ENCODE measurements around the gene ITGB5.

ITGB5 gene

DNA sequence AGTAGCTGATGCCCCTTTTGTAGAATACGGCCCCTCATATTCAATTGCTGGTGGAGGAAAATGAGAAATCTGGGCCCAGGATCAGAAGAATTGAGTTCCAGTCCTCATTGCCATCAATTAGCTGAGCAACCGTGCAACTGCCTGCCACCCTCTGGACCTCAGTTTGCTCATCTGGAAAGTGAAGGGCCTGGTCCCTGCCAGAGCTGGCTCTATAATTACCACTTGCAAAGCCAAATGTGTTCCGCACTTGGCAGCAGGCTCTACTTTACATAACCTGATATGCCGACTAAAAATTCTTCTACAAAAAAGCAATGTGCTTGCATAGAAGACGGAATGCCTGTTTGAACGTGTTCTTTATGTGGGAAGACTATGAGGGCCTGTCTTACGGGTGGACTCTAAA, 8.6 kb upstream of the ITGB5 start:
- DNase-seq, result no peak

DNA sequence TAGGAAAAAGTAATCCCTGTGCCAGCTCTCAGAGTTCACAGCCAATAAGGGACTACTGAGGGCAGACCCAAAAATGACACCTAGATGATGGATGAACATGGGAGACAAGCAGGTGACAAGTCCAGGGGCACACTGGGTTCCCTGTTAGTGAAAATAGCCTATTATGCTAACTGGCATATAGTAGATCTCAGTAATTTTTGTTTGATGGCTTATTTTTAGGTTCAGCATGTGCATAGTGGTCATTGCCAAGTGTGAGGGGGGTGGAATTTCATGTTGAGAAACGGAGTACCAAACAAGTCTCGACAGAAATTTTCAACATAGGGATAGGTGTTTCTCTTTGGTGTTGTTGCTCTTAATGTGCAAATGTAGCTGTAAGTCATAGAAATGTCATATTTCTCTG, 6.4 kb upstream of the ITGB5 start:
- no peak for DNase-seq

DNA sequence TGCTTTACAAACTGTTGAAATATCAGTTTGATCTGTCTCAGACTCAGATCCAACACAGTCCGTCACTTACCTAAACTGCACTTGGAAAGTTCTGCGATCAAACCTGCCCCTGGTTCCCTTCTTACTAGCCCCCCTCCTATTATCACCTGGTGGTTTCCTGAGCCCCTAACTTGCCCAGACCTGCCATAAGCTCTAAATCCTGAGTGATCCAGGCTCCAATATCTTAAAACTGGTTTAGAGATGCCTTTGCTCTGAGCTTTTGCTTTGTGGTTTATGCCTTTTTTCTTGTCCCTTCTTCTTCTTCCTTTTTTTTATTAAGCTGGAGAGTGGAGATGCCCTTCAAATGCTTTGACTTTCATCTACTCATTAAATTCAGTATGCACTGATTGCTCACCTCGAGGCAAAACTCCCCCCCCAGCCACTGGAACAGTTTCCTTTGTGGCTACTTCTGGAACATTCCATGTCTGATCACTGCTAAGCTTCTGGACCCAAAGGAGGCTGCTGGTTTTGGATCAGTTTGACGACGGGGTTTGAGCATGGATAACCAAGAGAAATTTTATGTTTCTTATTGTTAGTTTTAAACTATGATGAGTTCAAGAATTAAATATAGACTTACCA, 3.5 kb upstream of the ITGB5 start:
- DNase-seq, result no peak

DNA sequence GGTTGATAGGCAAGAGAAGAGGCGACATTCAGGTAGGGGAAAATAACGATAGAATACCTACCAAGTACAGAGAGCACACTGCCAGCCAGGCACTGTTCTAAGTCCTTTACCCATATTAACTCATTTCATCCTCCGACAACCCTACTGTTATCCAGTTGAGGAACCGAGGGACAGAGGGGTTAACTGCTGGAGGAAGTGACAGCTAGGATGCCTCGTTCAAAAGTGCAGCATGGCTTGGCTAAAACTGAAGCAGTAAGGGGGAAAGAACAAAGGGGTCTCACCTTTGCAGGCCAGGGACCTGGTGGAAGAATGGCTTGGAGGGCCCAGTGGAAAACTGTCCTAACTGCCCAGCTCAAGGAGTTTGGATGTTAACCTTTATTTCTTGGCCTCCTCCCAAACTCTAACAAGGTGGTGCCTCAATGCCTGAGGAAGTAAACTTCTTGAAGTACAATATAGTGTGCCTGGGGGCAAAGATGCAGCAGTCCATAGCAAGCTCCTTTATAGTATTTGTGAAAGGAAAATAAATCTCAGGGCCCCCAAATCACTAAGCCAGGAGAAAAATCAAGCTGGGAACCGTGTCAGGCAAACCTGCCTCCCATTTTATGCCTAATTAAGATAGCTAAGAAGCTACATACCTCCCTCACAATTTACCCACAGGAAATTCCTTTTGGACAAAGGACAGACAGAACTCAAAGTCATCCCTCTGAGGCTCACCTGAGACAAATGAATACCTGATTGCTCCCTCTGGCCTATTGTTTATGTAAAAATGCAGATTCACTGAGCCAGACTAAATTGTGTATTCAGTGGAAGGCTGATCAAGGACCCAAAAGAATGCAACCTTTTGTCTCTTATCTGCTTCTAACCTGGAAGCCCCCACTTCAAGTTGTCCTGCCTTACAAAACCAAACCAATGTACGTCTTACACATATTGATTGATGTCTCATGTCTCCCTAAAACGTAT, 1.6 kb upstream of the ITGB5 start:
- no peak for DNase-seq

DNA sequence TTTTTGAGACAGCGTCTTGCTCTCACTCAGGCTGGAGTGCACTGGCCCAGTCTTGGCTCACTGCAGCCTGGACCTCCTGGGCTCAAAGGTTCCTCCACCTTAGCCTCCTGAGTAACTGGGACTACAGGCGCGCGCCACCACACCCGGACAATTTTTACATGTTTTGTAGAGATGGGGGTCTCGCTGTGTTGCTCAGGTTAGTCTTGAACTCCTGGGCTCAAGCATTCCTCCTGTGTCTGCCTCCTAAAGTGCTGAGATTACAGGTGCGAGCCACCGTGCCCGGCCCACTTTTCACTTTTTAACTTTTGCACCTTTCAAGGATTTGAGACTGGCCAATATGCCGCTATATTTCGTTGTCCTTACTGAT, 750 bp upstream of the ITGB5 start:
- DNase-seq, result no peak

DNA sequence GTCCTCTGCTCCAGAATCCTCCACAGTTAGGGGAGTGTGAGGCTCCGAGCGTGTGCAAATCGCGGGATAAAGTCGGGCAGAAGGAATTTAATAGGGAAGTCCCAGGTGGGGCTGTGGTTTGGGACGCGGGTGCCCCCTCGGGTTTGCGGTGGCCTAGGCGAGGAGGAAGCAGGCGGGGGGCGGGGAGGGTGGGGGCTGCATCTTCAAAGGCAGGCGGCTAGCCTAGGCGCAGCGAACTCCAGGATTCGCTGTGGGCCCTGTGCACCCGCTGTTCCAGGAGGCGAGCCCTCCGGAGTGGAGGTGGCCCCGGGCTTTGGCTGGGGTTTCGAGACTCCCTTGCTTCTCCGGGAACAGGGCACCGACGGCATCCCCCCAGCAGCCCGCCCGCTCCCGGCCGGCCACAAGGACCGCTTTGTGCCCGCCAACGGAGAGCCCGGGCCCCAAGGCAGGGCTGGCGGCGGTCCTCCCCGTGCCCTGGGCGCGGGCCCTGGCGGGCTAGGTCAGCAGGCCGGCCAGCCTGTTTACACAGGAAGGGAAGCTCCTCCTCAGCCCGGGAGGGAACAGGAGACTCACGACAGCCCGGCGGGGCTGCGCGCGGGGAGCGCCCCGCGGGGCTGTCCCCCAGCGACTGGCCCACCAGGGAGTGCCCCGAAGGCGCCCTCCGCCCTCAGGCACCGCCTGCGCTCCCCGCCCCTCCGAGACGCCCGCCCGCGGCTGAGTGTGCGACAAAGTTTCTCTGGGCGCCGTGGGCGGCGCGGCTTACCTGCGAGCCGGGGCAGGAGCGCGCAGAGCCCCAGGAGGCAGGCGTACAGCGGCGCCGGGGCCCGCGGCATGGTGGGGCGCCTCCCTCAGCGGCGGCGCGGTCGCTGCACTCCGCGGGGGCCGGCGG, 753 bp downstream of the ITGB5 start:
- peak; percentile 14 for DNase-seq

DNA sequence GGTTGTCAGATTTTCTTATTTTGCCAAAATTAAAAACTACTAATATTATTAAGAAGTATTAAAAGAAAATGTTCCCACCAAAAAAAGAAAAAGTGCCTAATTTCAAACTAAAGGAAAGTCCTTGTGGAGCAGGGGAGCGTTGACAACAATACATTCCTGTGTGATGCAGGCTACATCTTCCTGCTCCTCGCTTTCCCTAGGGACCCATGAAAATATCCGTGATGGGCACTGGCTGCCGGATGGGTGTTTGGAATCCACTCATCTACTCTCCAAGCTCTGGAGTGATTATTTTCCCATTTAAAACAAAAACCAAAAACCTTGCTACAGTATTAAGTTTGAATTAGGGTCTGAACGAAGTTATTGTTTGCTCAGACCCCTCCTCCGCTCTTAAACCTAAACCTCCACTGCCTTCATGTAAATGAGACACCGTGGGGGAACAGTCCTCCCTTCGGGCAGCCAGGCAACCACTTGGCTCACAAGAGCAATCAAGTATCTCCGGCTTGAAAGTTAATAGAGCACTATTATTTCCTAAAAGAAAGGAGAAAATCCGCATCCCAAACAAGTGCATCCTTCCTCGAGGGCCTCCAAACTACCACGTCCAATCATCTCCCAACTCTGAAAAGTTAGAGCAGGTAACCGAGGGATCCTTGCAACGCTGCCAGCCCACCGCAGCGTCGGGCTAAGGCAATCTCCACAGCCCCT, 1.5 kb downstream of the ITGB5 start:
- peak; percentile 25 for DNase-seq

DNA sequence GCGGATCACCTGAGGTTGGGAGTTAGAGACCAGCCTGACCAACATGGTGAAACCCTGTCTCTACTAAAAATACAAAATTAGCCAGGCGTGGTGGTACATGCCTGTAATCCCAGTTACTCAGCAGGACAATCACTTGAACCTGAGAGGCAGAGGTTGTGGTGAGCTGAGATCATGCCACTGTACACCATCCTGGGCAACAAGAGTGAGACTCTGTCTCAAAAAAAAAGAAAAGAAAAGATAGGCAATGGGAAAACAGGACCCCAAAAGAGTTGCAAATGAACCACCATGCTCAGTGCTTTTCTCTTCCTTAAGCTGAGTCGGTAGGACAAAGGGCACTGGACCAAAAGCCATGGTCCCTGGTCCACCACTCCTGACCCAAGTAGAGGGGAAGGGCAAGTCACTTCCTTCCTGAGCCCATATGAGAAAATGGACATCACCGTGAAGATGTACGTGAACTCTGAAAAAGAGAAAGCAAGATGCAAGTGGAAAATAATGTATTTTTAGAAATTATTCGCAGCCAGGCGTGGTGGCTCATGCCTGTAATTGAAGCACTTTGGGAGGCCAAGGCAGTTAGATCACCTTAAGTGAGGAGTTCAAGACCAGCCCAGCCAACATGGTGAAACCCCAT, 2.6 kb downstream of the ITGB5 start:
- DNase-seq, result no peak

DNA sequence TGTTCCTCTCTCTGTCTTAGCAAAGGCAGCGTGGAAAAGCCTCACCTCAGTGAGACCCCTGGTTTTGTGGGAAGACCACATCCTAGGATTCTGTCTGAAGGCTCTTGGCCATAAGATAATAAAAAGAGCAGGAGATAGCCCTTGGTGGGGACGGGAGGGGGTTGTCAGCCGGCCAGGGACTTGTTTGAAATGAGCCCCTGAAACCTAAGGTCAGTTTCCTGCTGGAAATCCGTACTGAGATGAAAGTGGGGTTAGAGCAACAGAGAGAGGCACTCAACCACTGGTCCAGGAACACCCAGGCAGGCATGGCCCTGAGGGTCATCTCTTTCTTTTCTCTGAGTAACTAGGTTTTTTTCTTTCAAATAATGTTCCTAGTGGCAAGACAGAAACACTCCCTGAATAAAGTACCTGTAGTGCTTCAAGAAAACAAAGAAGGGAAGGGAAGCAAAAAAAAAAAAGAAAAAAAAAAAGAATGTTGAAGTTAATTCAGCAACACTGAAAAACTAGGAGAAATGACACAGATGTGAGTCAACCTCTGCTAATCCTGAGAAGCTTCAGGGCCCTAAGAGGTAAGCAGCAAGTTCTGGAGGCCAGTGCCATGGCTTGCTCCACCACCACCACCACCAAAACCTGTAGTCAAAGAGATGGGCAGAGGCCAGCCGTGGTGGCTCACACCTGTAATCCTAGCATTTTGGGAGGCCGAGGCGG, 3.2 kb downstream of the ITGB5 start:
- no peak for DNase-seq

DNA sequence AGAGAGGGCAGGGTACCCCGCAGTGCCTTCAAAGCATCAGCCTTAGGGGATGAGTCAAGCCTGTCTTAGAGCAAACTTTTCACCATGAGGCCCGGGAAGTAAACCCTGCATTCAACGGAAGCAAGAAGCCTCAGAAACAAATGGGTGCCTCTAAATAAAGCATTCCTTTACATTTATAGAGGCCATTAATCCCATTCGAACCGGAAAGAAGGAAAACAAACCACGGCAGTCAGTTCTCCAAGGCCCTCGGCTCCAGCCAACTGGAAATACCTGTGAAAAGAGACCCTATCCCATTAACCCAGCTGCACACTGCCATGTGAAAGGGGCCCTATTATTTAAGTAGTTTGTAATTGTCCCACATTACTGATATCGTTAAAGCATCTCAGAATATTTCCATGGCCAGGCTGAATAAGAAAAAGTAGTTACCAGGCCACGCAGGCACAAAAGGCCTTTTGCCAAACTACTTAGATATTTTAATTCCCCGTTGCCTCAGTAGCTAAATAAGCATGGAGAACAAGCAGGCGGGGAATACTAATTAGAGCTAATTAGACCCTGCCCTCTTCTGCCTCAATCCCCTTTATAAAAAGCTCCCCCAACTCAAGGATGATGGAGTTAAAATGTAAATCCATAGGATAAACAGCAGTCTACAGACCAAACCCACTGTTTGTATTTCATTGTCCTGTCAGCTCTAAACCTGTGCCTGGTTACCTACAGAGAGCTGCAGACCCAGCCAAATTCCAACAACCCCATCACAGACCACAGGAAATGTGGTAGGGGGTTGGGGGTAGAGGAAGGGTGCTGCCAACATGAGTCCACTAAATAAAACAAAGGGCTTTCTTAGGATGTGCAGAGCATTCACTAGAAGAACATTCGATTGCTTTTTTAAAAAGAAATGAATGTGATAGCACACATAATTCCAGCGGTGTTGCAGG, 4.1 kb downstream of the ITGB5 start:
- no peak for DNase-seq

DNA sequence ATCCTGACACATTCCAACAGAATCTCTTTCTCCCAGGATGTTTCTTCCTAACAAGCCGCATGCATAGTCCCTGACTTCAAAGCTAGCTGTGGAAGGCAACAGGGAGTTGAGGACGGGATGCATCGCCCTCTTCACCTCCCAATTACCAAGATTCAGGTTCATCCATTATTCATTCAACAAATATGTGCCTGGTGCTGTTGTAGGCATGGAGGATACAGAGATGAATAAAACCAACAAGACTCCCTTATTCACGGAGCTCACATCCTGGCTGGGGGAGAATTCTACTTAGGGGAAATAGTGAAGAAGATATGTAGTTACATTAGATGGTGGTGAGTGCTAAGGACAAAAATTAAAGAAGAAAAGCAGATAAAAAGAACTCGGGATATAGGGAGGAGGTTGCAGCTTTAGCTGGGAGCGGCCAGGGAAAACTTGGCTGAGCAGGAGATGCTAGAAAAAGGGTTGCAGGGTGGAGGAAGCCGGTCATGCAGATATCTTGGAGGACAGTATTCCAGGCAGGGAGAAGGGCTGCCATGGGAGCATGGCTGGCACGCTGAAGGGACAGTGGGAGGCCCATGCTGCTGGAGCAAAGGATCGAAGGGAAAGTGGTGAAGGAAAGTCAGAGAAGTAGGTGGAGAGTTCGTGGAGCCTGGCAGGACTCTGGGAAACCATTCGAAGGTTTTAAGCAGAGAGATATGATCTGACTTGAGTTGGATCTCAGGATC, 5.0 kb downstream of the ITGB5 start:
- DNase-seq, result no peak

DNA sequence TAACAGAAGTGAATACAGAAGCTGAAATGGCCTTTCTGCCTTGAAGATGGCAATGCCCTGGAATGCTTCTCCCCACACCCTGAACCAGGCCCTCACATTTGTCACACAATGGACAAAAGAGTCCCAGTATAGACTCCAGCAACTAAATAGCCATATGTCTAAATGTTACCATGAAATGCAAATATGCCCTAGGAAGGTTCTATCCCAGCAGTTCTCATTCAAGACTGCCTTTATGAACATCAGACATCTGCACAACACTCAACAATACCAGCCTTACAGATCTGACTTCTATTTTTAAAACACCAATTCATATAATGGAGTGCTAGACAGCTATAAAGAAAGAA, 7.9 kb downstream of the ITGB5 start:
- DNase-seq, result no peak

DNA sequence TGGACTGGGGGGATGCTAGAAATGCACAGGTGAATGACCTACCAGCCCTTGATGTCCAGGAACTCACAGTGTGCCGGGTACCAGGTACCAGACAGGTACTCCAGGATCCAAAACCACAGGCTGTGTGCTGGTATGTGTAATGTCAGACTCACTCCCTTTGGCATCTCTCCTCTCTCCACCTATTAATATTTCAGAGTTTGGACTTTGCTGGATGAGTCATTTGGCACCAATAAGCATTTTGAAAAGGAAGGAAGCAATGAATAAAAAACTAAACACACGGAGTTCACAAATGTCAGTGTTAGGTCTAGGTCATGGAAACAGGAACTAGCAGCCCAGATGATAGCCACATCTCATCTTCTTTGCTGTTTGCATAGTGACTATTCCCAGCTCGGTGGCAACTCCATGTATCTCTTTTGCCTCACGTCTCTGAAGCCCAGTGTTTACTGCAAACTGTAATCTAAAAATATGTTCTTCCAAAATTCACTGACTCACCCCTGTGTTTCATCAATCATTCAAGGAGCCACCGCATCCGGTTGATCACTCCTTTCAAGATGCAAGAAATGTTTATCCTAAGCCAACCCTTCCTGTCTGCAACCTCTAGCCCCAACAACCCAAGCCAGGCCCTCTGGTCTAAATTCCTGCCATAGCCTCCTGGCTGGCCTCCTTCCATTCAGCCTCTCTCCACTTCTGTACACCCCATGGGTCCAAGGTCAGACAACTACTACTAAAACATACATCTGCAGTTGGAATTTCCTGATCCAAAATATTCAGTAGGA, 8.4 kb downstream of the ITGB5 start:
- DNase-seq, result peak; percentile 74

DNA sequence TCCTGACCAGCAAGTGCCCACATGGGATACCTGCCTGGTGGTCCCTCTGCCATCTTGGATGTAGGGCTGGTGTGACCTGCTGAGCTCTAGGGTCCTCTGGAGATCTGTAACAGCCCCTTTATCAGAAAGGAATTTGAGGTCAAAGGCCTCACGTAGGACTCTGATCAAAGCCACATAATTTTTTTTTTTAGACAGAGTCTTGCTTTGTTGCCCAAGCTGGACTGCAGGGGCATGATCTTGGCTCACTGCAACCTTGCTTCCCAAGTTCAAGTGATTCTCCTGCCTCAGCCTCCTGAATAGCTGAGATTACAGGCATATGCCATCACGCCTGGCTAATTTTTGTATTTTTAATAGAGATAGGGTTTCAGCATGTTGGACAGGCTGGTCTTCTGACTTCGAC, 9.5 kb downstream of the ITGB5 start:
- DNase-seq, result no peak

DNA sequence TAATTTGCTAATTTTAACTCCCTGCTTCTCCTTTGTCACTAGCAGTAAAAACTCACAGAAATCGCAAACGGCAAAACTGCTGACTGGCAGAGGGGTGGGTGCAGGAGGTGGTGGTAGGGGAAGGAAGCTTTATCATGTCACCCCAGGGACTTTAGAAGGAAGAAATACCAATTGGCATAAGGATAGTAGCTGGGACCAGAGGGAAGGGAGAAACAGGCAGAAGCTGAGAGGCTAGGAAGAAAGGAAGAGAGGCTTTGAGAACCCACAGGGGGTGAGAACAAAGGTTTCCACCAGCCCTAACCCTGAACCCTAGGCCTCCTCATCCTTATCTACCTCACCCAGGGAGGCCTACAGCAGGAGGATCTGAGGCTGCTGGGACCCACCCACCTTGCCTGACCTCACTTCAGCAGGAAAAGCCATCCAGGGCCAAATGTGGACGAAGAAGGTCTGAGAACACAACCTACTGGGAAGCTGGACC, 10.7 kb downstream of the ITGB5 start:
- no peak for DNase-seq

DNA sequence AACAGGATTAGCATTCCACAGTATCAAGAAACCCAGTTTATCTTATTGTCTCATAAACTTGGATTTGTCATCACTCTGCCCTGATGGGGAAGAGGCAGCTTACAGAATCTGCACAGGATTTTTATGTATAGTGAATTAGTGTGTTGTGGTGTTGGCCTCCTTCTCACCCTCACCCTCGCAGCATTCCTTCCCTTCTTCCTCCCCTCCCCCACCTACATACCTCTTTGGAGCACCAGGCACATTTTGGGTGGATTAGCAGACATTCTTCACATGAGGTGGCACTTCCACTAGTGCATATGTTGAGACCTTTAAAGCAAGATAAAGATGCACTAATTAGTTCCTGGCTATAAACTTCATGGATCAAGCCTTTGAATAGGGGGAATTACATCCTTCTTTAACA, 13.9 kb downstream of the ITGB5 start:
- no peak for DNase-seq

DNA sequence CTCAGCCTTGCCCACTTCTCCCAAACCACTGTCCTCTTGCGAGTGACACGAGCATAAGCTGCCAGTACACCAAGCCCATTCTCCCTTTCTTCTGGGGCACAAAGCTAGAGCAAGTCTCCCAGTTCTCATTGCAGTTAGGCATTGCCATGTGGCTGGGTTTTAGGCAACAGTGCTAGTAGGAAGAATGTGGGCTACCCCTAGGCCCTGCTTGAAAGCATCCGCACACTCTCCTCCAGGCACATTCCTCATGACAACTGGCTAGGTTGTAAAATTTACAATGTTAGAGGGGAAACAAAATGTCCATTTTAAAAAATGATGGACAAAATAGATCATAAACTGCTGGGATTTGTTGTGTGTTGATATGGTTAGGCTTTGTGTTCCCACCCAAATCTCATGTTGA, 19.7 kb downstream of the ITGB5 start:
- no peak for DNase-seq

DNA sequence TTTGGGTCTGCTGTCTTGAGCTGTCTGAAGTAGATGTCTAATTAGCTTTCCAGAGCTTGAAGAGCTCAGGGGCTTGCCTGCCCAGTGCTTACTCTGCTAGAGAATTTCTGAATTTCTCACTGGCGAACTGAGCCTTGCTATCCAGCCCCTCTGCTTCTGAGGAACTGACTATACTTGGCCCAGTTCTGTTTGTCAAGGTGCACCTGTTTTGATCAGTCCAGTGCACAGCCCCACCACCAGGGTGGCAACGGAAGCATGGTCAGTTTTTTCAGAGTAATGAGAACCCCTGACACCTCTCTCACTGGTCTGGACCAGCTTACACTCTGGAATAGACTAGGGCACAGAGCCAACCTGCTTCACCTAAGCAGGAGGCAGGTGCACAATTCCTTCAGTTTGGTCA, 25.2 kb downstream of the ITGB5 start:
- no peak for DNase-seq

DNA sequence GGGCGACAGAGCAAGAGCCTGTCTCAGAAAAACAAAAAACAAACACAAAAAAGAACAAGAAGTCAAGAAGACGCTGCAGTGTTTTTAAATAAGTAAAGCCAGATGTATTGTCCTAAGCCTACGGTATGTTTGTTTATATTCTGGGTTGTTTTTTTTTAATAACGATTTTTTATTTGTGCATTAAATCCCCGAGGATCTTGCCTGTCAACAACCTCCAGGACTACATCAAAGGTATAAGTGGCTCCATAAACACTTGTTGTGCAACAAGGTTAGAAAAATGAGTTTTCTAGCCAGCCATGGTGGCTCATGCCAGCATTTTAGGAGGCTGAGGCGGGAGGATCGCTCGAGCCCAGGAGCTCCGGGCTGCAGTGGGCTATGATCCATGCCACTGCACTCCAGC, 26.1 kb downstream of the ITGB5 start:
- no peak for DNase-seq
